ENCODE data around the gene PHF21B.

GRCh38 chr22:44882226-44882905, 127.4 kb downstream of the PHF21B start:
- TF ChIP-seq GATA2 (IDR thresholded peaks at IDR 0.05; ENCODE audit: insufficient read depth, insufficient read length, low read depth, low read length) (no peak), POLR2A (IDR thresholded peaks at IDR 0.05; ENCODE audit: low read depth, low read length) (no peak), FOS (IDR thresholded peaks at IDR 0.05; ENCODE audit: borderline replicate concordance, insufficient read depth, low read length) (no peak), EZH2 (IDR thresholded peaks at IDR 0.05; ENCODE audit: borderline replicate concordance, low read depth, low read length, severe bottlenecking) (no peak), MAX (IDR thresholded peaks at IDR 0.05; ENCODE audit: insufficient read depth, insufficient read length) (no peak), POLR2AphosphoS5 (IDR thresholded peaks at IDR 0.05; ENCODE audit: insufficient read depth, low read depth, low read length) (no peak), JUN (IDR thresholded peaks at IDR 0.05; ENCODE audit: borderline replicate concordance, insufficient read depth, insufficient read length, low read depth) (no peak)
- TF ChIP-seq, protein P1, sequence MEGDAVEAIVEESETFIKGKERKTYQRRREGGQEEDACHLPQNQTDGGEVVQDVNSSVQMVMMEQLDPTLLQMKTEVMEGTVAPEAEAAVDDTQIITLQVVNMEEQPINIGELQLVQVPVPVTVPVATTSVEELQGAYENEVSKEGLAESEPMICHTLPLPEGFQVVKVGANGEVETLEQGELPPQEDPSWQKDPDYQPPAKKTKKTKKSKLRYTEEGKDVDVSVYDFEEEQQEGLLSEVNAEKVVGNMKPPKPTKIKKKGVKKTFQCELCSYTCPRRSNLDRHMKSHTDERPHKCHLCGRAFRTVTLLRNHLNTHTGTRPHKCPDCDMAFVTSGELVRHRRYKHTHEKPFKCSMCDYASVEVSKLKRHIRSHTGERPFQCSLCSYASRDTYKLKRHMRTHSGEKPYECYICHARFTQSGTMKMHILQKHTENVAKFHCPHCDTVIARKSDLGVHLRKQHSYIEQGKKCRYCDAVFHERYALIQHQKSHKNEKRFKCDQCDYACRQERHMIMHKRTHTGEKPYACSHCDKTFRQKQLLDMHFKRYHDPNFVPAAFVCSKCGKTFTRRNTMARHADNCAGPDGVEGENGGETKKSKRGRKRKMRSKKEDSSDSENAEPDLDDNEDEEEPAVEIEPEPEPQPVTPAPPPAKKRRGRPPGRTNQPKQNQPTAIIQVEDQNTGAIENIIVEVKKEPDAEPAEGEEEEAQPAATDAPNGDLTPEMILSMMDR (IDR thresholded peaks at IDR 0.05; ENCODE audit: extremely low read depth in 1 of 2, insufficient read depth in 1 of 2, low read depth in 1 of 2, low read length in 2 of 2): no peak
